Activated CD4-positive, alpha-beta T cell treated with anti-CD3 and anti-CD28 coated beads, Interleukin-2, Interleukin-4, amounts not matched to agents 100 ng/mL and 50 ng/mL, durations not matched to agents 16 hours and 8 hours (primary cell): Measurements from ENCODE around the gene RAB7A.

ENCODE experiments used
- DNase-seq: peaks from one replicate; pipeline ENCODE4 v3.0.0-alpha.2; 2020; ENCODE audit warnings: low spot score

RAB7A gene

GRCh38 chr3:128788268-128788869, 62.4 kb downstream of the RAB7A start:
- DNase-seq, result peak; percentile 58

GRCh38 chr3:128794067-128794768, 68.2 kb downstream of the RAB7A start:
- peak; percentile 84 for DNase-seq

- DNase-seq, result peak; percentile 85
These were observed 69.0 kb downstream of the RAB7A start for GRCh38 chr3:128794770-128795649.

DNA sequence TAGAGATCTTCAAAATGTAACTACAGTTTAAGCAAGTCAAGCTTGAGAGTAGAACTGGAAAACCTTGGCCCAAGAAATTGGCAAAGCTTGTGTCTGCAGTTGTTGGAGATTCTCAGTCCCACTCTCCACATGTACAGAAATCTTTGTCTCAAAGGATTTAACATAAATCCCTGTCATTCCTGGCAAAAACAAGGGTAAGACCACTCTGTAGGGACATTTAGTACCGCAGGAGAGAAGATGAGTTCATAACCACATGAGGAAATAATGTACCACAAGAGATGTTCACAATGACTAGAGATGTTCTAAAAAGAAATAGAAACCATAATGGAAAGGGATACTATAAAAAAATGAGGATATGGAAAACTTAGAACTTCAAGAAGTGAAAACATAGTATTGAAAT, 73.7 kb downstream of the RAB7A start:
- peak; percentile 56 for DNase-seq

DNA sequence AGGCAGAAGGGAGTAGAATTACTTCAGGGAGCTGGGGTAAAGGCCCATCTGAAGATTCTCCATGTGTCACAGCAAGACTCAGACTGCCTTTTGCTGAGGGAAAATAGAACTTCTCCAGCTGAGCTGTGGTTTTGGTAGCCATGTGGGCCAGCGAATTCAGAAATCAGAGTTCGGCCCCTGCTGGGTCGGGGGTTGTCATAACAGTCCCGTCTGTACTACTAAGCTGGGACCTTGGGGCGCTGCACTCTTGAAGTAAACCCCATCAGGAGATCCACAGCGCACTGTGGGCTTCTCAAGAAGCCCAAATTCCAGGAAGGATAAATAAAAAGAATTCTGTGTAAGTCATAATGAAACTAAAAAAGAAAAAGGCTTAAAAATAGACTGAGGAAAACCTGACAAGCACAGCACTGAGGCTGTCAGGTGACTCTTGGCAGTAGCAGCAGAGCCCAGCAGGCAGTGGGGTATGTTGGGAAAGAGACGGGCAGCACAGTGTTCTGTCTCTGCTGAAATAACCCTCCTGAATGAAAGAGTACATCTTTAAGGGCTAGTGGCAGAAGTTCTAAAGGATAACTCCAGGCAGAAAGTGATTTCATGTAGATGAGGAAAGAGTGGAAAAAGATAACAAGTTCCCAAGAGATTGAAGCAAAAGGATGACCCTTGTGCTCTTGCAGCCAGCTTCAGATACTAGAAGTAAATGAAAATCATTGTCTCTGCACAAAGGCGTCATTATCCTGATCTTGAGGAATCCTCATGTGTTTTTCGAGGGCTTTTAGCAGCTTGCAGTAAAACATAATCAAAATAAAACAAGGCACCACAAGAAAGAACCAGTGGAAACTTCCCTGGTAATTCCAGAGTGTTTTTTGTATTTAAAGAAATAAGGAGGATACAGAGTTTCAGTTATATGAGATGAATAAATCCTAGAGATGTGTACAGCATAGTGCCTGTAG, 74.5 kb downstream of the RAB7A start:
- peak; percentile 75 for DNase-seq

- DNase-seq, result no peak
These were observed 75.9 kb downstream of the RAB7A start for GRCh38 chr3:128801779-128802380.

GRCh38 chr3:128803307-128803706, 77.3 kb downstream of the RAB7A start:
- peak; percentile 45 for DNase-seq

- peak; percentile 94 for DNase-seq
These were observed 78.2 kb downstream of the RAB7A start for GRCh38 chr3:128804017-128804810.

DNA sequence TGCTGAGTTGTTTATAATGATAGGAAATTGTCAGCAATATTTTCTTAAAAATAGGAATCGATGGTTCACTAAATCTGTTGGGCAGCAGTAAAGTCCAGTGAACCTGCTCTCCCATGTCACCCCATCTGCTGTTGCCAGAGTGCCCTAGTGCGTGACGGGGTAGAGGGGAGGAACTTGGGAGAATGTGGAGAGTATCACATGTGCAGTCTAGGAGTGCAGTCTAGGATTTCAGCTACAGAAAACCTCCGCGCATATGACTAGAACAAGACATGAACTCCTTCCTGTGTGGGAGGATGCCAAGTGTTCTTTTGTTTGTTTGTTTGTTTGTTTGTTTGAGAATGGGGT, 78.8 kb downstream of the RAB7A start:
- no peak for DNase-seq

- no peak for DNase-seq
These were observed 79.8 kb downstream of the RAB7A start for GRCh38 chr3:128805772-128806171.

DNA sequence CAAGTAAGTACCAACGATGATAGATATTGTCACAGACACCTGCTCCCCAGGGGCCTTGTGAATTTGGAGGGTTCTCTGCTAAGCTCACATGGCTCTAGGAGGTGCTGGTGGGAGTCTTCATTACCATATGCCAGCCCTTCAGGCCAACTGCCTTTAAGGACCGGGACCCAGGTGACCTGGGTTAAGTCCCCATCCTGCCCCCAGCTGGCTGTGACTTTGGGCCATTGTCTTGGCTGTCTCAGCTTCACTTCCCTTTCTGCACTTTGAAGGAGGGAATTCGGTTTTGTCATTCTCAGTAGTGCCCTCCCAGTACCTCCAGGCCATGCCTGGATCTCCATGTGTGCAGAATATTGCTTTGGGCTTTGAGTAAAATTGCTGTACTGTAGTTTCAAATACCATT, 80.6 kb downstream of the RAB7A start:
- DNase-seq, result no peak

DNA sequence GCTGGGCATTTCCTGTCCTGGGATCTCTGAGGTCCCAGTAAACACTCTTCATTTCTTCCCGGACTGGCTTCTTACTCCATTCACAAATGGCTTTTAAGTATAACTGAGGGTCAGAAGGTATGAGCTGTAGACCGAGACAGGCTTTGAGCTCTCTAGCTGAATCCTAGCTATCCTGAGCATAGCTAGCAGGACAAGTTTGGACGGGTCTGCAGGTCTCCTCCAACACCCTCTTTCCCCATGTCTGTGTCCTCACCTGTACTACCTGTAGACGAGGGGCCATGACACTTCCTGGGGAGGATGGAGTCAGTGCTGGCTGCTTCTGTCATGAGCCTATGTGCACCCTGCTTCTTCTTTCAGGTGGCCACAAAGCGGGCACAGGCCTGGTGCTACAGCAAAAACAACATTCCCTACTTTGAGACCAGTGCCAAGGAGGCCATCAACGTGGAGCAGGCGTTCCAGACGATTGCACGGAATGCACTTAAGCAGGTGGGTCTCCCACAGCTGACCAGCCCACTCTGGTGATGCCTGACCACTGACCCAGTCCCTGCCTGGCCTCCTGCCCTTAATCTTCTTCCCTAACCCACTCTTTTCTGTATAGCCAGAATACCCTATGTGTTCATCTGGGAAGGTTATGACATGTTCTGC, 81.3 kb downstream of the RAB7A start:
- no peak for DNase-seq

- DNase-seq, result no peak
These were observed 82.7 kb downstream of the RAB7A start for GRCh38 chr3:128808672-128809071.

- no peak for DNase-seq
These were observed 87.1 kb downstream of the RAB7A start for GRCh38 chr3:128813097-128813496.

DNA sequence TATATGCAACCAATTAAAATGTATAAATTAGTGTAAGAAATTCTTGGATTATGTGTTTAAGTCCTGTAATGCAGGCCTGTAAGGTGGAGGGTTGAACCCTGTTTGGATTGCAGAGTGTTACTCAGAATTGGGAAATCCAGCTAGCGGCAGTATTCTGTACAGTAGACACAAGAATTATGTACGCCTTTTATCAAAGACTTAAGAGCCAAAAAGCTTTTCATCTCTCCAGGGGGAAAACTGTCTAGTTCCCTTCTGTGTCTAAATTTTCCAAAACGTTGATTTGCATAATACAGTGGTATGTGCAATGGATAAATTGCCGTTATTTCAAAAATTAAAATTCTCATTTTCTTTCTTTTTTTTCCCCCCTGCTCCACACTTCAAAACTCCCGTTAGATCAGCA, 88.1 kb downstream of the RAB7A start:
- no peak for DNase-seq

GRCh38 chr3:128814519-128815317, 88.7 kb downstream of the RAB7A start:
- no peak for DNase-seq

GRCh38 chr3:128815318-128816064, 89.5 kb downstream of the RAB7A start:
- no peak for DNase-seq

- no peak for DNase-seq
These were observed 92.3 kb downstream of the RAB7A start for GRCh38 chr3:128818186-128818787.
